Mucosa of descending colon (tissue), 3 donors: ENCODE data around the gene ATP12A. TPM values are rescaled to one million over a fixed set of nuclear protein-coding genes. Genes with fewer than 3 reads are reported as not detected.

Experiments
- ATAC-seq: fragments of 200-7000 bp; cut with Tn5 transposase; one replicate; pipeline ENCODE4 v1.9.1; 2020; ENCODE audit warnings: mild to moderate bottlenecking, moderate library complexity
- DNase-seq, 3 donors: peaks; one replicate each; pipeline ENCODE4 v3.0.0-alpha.2; 2020
- H3K36me3 ChIP-seq: fragments of 200-600 bp; one replicate; pipeline ENCODE4 v1.8.0; 2021; ENCODE audit warnings: low read depth, mild to moderate bottlenecking
- H3K4me1 ChIP-seq: fragments of 200-600 bp; one replicate; pipeline ENCODE4 v1.8.0; 2021; ENCODE audit warnings: low read depth, mild to moderate bottlenecking
- H3K4me3 ChIP-seq: fragments of 200-600 bp; one replicate; pipeline ENCODE4 v1.8.0; 2021; ENCODE audit warnings: mild to moderate bottlenecking
- H3K9me3 ChIP-seq: fragments of 200-600 bp; one replicate; pipeline ENCODE4 v1.8.0; 2021; ENCODE audit warnings: mild to moderate bottlenecking
- intact Hi-C, 2 donors: fragments of 100-400 bp; cut with DNase I in 1 of 2; cut with micrococcal nuclease in 1 of 2; formaldehyde crosslinking; loops; one replicate each; pipeline versions ENCODE4 v1.11.0 to v1.11.1; 2022; cut with DNase I, micrococcal nuclease
- total RNA-seq, 3 donors: library from RNA; stranded (reverse); fragmentation: NEBNext Ultra II Directional in 2 of 3; extraction: Animal tissue kit (Norgen Biotek cat#: 25700) in 2 of 3; gene quantifications; one replicate each; pipeline versions ENCODE4 v1.2.1 to v1.2.4, GENCODE V29; 2021 to 2023
- TF ChIP-seq, protein P1 (sequence below): fragments of 200-600 bp; IDR thresholded peaks from one replicate; pipeline ENCODE4 v1.8.0; 2022; ENCODE audit warnings: antibody characterized with exemption, mild to moderate bottlenecking
- donor health status: DM: no; HTN: no; CAD: no; lungs with moderate emphysema.
- donor health status: DM: no; HTN: no; CAD: no.
- donor health status: DM: no; HTN: yes; CAD: no.

The ATP12A gene
- total RNA-seq, 3 donors from 2014 or later, result not detected

DNA sequence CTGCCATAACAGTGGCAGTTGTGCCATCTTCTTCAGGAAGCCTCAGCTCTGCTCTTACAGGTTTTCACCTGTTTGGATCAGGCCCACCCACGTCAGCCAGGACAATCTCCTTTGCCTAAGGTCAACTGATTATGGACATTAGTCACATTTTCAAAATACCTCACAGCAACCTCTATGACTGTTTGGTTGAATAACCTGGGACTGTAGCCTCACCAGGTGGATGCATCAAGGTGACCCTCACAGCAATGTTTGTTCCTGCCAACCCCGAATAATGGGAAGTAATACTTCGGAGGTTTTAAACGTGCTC, 17.2 kb upstream of the ATP12A start:
- H3K4me1 ChIP-seq, result peaks cover 31% of the 10 kb centered on the region
- no peaks in the 10 kb centered on the region for H3K9me3 ChIP-seq
- TF ChIP-seq, protein P1, sequence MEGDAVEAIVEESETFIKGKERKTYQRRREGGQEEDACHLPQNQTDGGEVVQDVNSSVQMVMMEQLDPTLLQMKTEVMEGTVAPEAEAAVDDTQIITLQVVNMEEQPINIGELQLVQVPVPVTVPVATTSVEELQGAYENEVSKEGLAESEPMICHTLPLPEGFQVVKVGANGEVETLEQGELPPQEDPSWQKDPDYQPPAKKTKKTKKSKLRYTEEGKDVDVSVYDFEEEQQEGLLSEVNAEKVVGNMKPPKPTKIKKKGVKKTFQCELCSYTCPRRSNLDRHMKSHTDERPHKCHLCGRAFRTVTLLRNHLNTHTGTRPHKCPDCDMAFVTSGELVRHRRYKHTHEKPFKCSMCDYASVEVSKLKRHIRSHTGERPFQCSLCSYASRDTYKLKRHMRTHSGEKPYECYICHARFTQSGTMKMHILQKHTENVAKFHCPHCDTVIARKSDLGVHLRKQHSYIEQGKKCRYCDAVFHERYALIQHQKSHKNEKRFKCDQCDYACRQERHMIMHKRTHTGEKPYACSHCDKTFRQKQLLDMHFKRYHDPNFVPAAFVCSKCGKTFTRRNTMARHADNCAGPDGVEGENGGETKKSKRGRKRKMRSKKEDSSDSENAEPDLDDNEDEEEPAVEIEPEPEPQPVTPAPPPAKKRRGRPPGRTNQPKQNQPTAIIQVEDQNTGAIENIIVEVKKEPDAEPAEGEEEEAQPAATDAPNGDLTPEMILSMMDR, result no peak
- no peaks in the 10 kb centered on the region for H3K36me3 ChIP-seq
- no peak for ATAC-seq
- no peak overlapping the region for H3K4me3 ChIP-seq
- no peak for DNase-seq
- intact Hi-C loops, result no loop called here

DNA sequence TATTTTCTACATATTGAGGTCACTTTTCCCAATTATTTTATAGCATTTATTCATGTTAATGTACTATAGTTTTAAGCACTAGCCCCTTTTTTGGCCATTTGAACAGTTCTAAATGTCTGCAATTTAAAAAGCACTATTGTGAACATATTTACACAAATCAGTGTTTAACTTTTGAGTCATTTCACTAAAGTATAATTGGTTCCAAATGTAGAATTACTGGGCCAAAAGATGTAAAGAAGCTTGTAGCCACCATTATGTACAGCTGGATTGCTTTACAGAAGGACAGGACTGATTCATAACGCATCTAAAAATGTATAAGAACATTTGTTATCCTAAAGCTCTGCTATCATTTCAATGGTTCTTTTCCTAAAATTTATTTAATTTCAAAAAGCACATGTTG, 16.6 kb upstream of the ATP12A start:
- Histone ChIP-seq H3K4me1 (peaks cover 31% of the 10 kb centered on the region), H3K4me3 (no peak overlapping the region), H3K9me3 (no peaks in the 10 kb centered on the region), H3K36me3 (no peaks in the 10 kb centered on the region)
- DNase-seq, result no peak
- intact Hi-C loops, result no loop called here
- TF ChIP-seq, protein P1, result no peak
- ATAC-seq, result no peak

DNA sequence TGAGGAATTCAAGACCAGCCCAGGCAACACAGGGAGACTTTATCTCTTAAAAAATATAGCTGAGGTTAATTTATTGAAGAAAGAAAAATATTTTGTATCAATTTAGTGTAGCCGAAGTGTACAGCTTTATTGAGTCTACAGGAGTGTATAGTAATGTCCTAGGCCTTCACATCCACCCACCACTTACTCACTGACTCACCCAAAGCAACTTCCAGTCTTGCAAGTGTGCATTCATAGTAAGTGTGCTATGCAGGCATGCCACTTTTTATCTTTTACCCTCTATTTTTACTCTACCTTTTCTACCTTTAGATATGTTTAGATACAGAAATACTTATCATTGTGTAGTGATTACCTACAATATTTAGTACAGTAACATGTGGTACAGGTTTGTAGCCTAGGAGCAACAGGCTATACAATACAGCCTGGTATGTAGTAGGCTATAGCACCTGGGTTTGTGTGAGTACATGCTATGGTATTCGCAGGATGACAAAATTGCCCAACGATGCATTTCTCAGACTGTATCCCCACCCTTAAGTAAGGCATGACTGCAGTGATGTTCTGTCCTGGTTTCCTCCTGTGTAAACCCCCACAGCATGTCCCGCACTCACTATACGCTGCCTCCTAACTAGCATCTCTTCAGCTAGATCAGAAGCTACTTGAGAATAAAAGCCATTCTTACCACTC, 15.3 kb upstream of the ATP12A start:
- Histone ChIP-seq H3K4me3 (no peak overlapping the region), H3K9me3 (no peaks in the 10 kb centered on the region), H3K4me1 (peaks cover 33% of the 10 kb centered on the region), H3K36me3 (no peaks in the 10 kb centered on the region)
- ATAC-seq (no peak), DNase-seq (no peak)
- intact Hi-C loops, result no loop called here
- TF ChIP-seq, protein P1, result no peak

DNA sequence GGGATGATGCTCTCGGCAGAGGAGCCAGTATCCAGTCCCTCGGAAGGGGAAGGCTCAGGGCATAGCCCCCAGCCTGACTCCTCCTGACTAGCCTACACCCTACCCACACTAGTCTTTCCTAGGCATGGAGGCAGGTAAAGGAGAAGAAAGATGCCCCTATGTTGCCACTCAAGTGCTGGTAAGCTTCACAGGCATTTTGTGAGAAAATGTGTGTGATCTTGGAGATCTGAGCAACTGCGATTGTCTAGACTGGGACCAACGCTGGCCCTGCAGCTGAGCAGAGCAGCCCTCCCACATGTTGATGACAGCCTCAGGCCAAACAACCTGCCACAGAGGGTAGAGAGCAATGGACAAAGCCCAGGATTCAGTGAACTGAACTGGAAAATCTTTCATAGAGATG, 11.7 kb upstream of the ATP12A start:
- Histone ChIP-seq H3K36me3 (no peaks in the 10 kb centered on the region), H3K4me1 (peaks cover 35% of the 10 kb centered on the region), H3K4me3 (no peak overlapping the region), H3K9me3 (no peaks in the 10 kb centered on the region)
- ATAC-seq, result no peak
- TF ChIP-seq, protein P1, result no peak
- intact Hi-C loops, result no loop called here
- DNase-seq, result no peak

DNA sequence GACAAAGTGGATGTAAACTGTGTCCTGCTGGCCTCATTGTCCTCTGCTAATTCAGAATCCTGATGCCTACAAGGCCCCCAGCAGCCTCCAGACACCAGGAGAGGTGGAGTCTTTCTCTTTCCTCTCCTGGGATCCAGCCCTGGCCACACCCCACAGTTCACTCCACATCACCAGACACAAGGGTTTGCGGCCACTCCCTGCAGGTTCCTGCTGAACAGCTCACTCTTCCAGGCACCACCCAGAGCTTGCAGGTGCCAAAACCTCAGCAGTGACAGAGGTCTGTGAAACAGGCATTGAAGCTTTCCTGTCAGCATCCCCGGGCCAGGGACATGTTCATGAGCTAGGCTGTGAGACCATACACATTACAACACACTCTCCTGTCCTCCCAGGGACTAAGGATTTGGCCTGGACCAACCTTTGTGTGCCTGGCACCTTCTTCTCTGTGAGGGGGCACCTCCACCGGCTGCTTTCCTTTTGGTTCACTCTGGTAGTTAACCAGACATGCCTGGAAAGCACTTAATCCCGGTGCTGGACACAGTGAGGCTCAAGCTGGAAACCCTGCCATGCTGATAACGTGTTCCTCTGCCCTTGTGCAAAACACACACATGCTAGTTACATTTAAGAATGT, 11.1 kb upstream of the ATP12A start:
- no peaks in the 10 kb centered on the region for H3K9me3 ChIP-seq
- no peaks in the 10 kb centered on the region for H3K36me3 ChIP-seq
- peak; percentile 86 to 91 (median 88) for DNase-seq
- TF ChIP-seq, protein P1, result no peak
- intact Hi-C loops, result no loop called here
- H3K4me1 ChIP-seq, result peaks cover 34% of the 10 kb centered on the region
- ATAC-seq, result peak; percentile 92
- H3K4me3 ChIP-seq, result no peak overlapping the region
